H1 (cell line): ENCODE results near the gene MYRF. TPM values are rescaled to one million over a fixed set of nuclear protein-coding genes. Genes with fewer than 3 reads are reported as not detected.

Experiments
- CBX8 ChIP-seq: fragments of 300-800, 300-1000 bp; sonication (generic); IDR thresholded peaks from 2 replicates; pipeline ENCODE4 v1.7.1; 2016; ENCODE audit warnings: low read depth, low read length, borderline replicate concordance
- KDM5A ChIP-seq: fragments of 200-600 bp; IDR thresholded peaks from 2 replicates; pipeline ENCODE4 v1.7.1; 2012; ENCODE audit warnings: mild to moderate bottlenecking, low read length, inconsistent platforms, mixed read lengths
- YY1 ChIP-seq: IDR thresholded peaks from 2 replicates; pipeline ENCODE4 v1.6.1; 2011; ENCODE audit warnings: low read depth, mild to moderate bottlenecking, low read length
- polyA plus RNA-seq, 7 experiments: library from polyadenylated mRNA; depleted of rRNA in 3 of 7; stranded (reverse) in 5 of 7; unstranded in 2 of 7; fragments of >200 nt in 5 of 7; fragments of 200-250 nt in 2 of 7; gene quantifications; 1 replicate in 5 of 7; 2 replicates in 1 of 7; 4 replicates in 1 of 7; pipeline versions ENCODE4 v1.2.1 to v1.2.3, GENCODE V29; 2011 to 2013; ENCODE audit warnings: missing spikeins in 2 of 7, mixed read lengths in 2 of 7
- total RNA-seq: library from RNA; stranded (reverse); fragmentation: NEBNext Ultra II Directional; extraction: Animal tissue kit (Norgen Biotek cat#: 25700); gene quantifications from 2 replicates; pipeline ENCODE4 v1.2.1, GENCODE V29; 2021

Gene MYRF
- total and polyA plus RNA-seq, 2 of the 8 experiments (the other 6 are each of a cell fraction or from before 2014, with no cell fraction given) = 6.0 to 6.1 TPM

DNA sequence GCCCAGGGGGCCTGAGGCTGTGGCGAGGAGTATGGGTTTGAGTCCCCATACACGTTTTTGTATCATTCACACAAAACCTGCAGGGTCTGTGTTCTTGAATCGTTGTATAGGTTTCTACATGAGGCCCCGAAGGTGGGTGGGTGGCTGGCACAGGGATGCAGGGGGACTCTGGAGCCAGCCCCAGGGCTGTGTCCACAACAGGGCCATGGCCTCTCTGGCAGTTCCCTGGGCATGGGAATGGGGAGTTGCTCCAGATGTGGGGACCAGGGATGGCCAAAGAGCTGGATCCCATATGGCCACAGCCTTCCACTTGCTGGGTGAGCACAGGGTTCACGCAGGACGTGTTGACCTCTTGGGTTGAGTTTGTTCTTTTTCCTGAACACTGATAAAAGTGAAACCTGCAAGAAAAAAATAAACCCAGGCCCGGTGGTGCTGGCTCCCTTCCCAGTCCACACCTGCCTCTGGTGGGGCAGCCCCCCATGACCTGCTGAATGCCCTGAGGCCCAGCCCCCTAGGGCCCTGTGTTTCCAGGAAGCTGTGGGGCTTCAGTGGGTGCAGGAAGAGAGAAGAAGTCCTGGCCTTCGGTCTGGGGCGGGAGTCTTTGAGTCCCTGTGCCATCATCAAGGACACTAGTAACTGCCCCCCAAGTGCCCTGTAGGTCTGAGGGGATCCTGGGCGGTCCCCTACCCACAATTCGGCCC lies 16.1 kb downstream of the MYRF start (continued):
- TF ChIP-seq CBX8 (no peak), YY1 (no peak), KDM5A (no peak)
